ENCODE results near the gene CCBE1.

The CCBE1 gene

GRCh38 chr18:59385191-59385590, 312.0 kb downstream of the CCBE1 start:
- H3K27ac ChIP-seq, result no peak overlapping the region
- TF ChIP-seq ZFX (IDR thresholded peaks at IDR 0.05), result no peak
- TF ChIP-seq, protein P1, sequence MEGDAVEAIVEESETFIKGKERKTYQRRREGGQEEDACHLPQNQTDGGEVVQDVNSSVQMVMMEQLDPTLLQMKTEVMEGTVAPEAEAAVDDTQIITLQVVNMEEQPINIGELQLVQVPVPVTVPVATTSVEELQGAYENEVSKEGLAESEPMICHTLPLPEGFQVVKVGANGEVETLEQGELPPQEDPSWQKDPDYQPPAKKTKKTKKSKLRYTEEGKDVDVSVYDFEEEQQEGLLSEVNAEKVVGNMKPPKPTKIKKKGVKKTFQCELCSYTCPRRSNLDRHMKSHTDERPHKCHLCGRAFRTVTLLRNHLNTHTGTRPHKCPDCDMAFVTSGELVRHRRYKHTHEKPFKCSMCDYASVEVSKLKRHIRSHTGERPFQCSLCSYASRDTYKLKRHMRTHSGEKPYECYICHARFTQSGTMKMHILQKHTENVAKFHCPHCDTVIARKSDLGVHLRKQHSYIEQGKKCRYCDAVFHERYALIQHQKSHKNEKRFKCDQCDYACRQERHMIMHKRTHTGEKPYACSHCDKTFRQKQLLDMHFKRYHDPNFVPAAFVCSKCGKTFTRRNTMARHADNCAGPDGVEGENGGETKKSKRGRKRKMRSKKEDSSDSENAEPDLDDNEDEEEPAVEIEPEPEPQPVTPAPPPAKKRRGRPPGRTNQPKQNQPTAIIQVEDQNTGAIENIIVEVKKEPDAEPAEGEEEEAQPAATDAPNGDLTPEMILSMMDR (conservative IDR thresholded peaks at IDR 0.05), result no peak

GRCh38 chr18:59383851-59384250, 313.4 kb downstream of the CCBE1 start:
- TF ChIP-seq, protein P1 (conservative IDR thresholded peaks at IDR 0.05), result no peak
- no peak for TF ChIP-seq ZFX (IDR thresholded peaks at IDR 0.05)
- no peak overlapping the region for H3K27ac ChIP-seq

DNA sequence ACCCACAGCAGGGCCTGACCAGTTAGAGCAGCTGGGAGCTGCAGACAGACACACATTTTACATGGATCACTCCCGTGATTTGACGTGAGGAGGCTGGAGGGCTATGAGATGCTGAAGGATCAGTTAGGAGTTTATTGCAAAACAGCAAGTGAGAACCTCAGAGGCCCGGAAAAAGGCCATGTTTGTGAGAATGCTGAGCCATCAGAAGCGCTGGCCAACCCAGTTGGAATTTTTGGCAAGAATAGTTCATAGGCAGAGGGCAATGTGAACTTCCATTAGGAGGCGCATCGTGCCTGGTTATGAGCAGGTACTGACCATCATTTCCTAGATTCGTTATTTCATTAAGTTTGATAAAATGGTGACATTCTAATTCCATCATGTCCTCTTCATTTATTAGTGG, 314.8 kb downstream of the CCBE1 start:
- no peak for TF ChIP-seq ZFX (IDR thresholded peaks at IDR 0.05)
- TF ChIP-seq, protein P1 (conservative IDR thresholded peaks at IDR 0.05), result no peak
- H3K27ac ChIP-seq, result no peak overlapping the region

DNA sequence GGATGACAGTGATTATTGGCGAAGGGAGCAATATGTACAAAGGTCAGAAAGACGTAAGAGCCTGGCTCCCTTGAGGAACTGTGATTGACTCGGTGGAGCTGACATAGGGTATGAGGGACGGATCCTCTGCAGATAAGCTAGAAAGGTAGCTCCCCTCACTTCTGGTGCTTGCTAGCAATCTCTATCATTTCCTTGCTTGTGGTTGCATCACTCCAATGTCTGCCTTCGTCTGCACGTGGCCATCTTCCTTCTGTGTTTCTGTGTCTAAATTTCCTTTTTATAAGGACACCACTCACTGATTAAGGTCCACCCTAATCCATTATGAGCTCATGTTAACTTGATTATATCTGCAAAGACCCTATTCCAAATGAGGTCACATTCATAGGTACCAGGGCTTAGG, 315.3 kb downstream of the CCBE1 start:
- TF ChIP-seq, protein P1 (conservative IDR thresholded peaks at IDR 0.05), result no peak
- no peak for TF ChIP-seq ZFX (IDR thresholded peaks at IDR 0.05)
- H3K27ac ChIP-seq, result no peak overlapping the region

Measured in C4-2B (cell line).